22Rv1 (cell line): ENCODE data around the gene MAP3K4.

Experiments
- ZFX ChIP-seq: fragments of 450-650 bp; IDR thresholded peaks from 2 replicates; pipeline ENCODE4 v1.6.1; 2017; ENCODE audit warnings: antibody characterized with exemption, borderline replicate concordance
- TF ChIP-seq, protein P1 (sequence below): fragments of 450-650 bp; IDR thresholded peaks from 2 replicates; pipeline ENCODE4 v1.5.1; 2017; ENCODE audit warnings: mild to moderate bottlenecking

GRCh38 chr6:161166677-161167076, 175.1 kb downstream of the MAP3K4 start:
- TF ChIP-seq, protein P1, sequence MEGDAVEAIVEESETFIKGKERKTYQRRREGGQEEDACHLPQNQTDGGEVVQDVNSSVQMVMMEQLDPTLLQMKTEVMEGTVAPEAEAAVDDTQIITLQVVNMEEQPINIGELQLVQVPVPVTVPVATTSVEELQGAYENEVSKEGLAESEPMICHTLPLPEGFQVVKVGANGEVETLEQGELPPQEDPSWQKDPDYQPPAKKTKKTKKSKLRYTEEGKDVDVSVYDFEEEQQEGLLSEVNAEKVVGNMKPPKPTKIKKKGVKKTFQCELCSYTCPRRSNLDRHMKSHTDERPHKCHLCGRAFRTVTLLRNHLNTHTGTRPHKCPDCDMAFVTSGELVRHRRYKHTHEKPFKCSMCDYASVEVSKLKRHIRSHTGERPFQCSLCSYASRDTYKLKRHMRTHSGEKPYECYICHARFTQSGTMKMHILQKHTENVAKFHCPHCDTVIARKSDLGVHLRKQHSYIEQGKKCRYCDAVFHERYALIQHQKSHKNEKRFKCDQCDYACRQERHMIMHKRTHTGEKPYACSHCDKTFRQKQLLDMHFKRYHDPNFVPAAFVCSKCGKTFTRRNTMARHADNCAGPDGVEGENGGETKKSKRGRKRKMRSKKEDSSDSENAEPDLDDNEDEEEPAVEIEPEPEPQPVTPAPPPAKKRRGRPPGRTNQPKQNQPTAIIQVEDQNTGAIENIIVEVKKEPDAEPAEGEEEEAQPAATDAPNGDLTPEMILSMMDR, result no peak
- TF ChIP-seq ZFX, result no peak
